HTR-8/SVneo (cell line): ENCODE measurements around the gene NUP210.
A peak's percentile ranks its signal among the peaks of the same experiment; 100 is the strongest.

Source experiments
- DNase-seq: peaks from one replicate; pipeline ENCODE4 v3.0.0; 2011; ENCODE audit warnings: low spot score, mixed read lengths; ENCODE audit not compliant: insufficient read length
- FAIRE-seq: peaks from 2 replicates; lab custom pipeline; 2011; peaks lifted over from hg19 to GRCh38; lab: Jason Lieb, UNC

Gene NUP210

GRCh38 chr3:13280811-13281506 lies 139.2 kb downstream of the NUP210 start:
- DNase-seq (no peak), FAIRE-seq (no peak)

- no peak for FAIRE-seq
- DNase-seq = no peak
These were observed 139.9 kb downstream of the NUP210 start for GRCh38 chr3:13280122-13280790.

GRCh38 chr3:13279532-13279910 lies 140.6 kb downstream of the NUP210 start:
- FAIRE-seq (no peak), DNase-seq (no peak)

GRCh38 chr3:13278783-13279531 lies 141.2 kb downstream of the NUP210 start:
- DNase-seq = no peak
- no peak for FAIRE-seq

- peak; percentile 62 for DNase-seq
- FAIRE-seq = no peak
These were observed 142.1 kb downstream of the NUP210 start for GRCh38 chr3:13277860-13278531.

DNA sequence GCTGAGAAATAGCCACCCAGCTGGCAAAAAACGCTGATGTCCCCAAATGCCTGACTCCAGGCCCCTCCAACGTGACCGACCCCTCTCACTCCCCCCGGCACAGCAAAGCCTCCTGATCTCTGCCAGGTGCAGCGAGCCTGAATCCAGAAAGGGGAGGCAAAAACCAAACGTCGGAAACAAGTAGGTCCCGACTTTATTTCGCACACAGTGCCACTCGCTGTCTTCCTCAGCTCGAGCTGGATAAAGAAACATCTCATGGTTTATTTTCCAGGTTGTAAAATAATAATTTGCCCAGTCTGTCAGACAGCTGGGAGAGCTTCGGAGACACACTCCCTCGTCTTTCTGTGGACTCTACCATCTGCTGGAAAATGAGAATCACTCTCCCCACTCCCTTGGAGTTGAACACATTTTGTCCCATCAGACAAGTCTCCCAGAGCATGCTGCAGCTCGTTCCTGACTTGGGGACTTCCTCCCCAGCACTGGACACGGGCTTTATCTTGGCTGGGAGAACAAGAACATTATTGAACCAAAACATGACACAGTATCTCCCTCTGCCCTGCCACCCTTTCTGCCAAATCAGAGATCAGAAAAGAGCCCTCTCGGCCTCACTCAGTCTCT lies 142.8 kb downstream of the NUP210 start:
- no peak for FAIRE-seq
- no peak for DNase-seq

- no peak for DNase-seq
- no peak for FAIRE-seq
These were observed 143.5 kb downstream of the NUP210 start for GRCh38 chr3:13276438-13277195.

DNA sequence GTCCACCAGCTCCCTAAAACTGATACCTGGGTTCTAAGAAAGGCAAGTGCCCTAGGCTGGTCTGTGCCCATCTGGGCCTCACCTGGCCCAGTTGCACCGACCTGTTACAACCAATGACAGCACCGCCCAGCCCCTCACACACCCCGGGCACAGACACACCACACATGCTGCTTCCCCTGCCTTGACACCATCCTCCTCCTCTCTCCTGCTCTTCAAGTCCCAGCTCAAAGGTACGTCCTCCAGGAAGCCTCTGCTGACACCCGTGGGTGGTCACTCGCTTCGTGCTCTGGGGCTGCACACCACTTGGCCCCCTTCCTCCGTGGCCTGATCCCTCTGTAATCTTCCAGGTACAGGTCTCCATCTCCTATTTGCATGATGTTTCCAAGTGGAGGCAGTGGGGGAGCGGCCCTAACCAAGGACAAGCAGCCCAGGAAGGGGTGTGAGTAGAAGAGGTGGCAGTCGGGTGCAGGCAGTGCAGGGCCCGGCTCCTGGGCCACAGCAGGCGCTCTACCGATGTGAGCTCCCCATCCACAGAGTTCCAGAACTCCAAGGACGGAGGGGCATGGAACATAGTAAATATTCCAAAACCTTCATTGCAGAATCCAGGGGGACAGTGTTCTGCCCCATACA lies 144.6 kb downstream of the NUP210 start:
- DNase-seq (no peak), FAIRE-seq (no peak)

GRCh38 chr3:13274551-13275332 lies 145.4 kb downstream of the NUP210 start:
- FAIRE-seq (no peak), DNase-seq (no peak)

DNA sequence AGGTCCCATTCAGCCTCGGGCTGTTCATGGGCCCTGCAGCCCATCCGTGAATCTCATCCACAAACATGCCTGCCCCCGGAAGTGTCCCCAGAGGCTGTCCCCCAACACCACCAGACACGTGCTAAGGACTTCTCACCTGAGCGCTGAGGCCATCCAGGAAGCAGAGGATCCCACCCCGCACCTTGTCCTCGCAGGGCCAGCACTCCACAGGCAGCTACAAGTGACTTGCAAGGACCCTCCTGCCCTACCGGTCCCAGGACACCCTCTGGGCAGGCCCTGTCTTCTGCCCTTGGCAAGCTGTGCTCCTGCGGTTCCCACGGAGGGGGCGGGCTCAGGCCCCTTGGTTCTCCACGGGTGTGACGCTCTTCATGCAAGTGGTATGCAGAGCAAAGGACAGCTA lies 146.0 kb downstream of the NUP210 start:
- FAIRE-seq (no peak), DNase-seq (no peak)

GRCh38 chr3:13273604-13274105 lies 146.5 kb downstream of the NUP210 start:
- DNase-seq = no peak
- FAIRE-seq = no peak

- no peak for DNase-seq
- FAIRE-seq = no peak
These were observed 147.1 kb downstream of the NUP210 start for GRCh38 chr3:13272831-13273603.

DNA sequence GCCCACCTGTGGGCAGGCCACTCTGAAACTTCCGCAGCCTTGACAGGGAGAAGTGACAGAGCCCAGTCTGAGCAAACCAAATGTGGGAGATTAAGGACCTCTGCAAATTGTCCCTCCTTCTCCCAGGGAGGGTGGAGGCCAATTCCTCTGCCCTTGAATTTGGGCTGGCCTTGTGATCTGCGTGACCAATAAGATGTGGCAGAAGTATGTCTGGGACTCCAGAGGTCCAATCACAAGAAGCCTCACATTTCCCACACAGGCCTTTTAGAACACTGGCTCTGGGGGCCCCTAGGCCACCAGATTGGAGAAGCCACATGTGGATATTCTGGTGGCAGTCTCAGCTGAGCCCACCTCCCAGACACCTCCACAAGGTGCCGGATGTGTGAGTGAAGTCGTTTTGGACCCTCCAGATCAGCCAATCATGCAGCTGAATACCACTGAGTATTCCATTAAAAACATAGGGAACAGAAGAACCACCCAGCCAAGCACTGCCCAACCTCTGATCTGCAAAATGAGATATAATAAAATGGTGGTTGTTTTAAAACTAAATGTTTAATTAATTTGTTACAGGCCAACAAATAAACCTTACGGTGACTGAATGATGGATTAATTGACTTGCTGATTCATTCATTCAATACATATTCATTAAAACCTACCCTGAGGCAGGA lies 150.3 kb downstream of the NUP210 start:
- DNase-seq (no peak), FAIRE-seq (no peak)

GRCh38 chr3:13268961-13269441 lies 151.1 kb downstream of the NUP210 start:
- no peak for FAIRE-seq

DNA sequence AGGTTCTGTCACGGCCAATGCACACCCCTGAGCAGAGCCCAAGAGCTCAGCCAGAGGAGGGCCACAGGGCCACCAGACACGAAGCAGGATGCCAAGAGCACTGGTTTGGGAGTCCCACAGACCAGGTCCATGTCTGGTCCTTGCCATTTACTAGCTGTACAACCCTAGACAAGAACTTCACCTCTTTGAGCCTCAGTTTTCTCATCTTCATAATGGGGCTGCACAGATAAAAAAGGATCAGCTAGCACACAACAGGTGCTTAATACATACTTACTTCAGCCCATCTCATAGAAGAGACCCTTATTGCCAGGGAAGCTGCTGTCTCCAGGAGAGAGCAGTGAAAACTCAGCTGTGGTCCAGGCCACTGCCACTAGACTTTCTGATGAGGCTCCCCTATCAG lies 152.0 kb downstream of the NUP210 start:
- DNase-seq (no peak), FAIRE-seq (no peak)

More at GRCh38 chr3:13268961-13269441, 151.1 kb downstream of the NUP210 start:
- DNase-seq = no peak

GRCh38 chr3:13266651-13267362 lies 153.3 kb downstream of the NUP210 start:
- FAIRE-seq (no peak), DNase-seq (no peak)
